HepG2 (cell line): ENCODE data around the gene HOXC4. TPM values are rescaled to one million over a fixed set of nuclear protein-coding genes. Genes with fewer than 3 reads are reported as not detected.
A peak's percentile ranks its signal among the peaks of the same experiment; 100 is the strongest.

Experiments
- ATAC-seq: fragments of 200-7000 bp; cut with Tn5 transposase; 3 replicates; pipeline ENCODE4 v1.9.1; 2020; ENCODE audit warnings: mild to moderate bottlenecking, moderate library complexity
- BruUV-seq: library from RNA; stranded (reverse); fragments of 400-500 nt; replicated peaks from 2 replicates; lab custom pipeline; 2021; lab: Mats Ljungman, UMichigan
- CTCF ChIA-PET: fragments of 300-600 bp; formaldehyde crosslinking; extraction: SDS; loops from one replicate; lab custom pipeline; 2021; ENCODE audit warnings: low total read pairs, inconsistent platforms, low intra/inter-chr PET ratio; lab: Yijun Ruan, JAX
- POLR2A ChIA-PET: fragments of 350-600 bp; sonication (Branson Sonifier 250); formaldehyde crosslinking; loops from one replicate; lab custom pipeline; 2020; ENCODE audit warnings: antibody characterized with exemption, inconsistent platforms; lab: Yijun Ruan, JAX
- DNase-seq: peaks from one replicate; pipeline ENCODE4 v3.0.0-alpha.2; 2015; ENCODE audit warnings: low spot score
- FAIRE-seq: peaks from 3 replicates; lab custom pipeline; 2011; peaks lifted over from hg19 to GRCh38; lab: Jason Lieb, UNC
- H2AFZ ChIP-seq: one replicate; pipeline ENCODE4 v1.6.1; 2011; ENCODE audit warnings: low read length, inconsistent platforms
- H3K27ac ChIP-seq: fragments of 300-600 bp; 3 replicates; pipeline ENCODE4 v1.8.0; 2011; ENCODE audit warnings: mixed run types, mild to moderate bottlenecking, mixed read lengths, low read length, inconsistent platforms; ENCODE audit not compliant: insufficient read depth; ENCODE audit errors: extremely low read length
- H3K27me3 ChIP-seq, 2 experiments: fragments of 200-600 bp in 1 of 2; 2 replicates in 1 of 2; 3 replicates in 1 of 2; pipeline versions ENCODE4 v1.6.0 to v1.8.0; 2011; ENCODE audit warnings: low read length in 2 of 2, mild to moderate bottlenecking in 2 of 2, moderate library complexity in 2 of 2, inconsistent platforms in 1 of 2; ENCODE audit not compliant: insufficient read depth in 2 of 2, control insufficient read depth in 1 of 2
- H3K36me3 ChIP-seq, 2 experiments: fragments of 200-600 bp in 1 of 2; replicated peaks in 1 of 2; 2 replicates in 1 of 2; 3 replicates in 1 of 2; pipeline versions ENCODE4 v1.5.1 to v1.8.0; 2011; ENCODE audit warnings: low read length in 2 of 2, inconsistent platforms in 1 of 2; ENCODE audit not compliant: insufficient read depth in 2 of 2, control insufficient read depth in 1 of 2
- H3K4me1 ChIP-seq: 2 replicates; pipeline ENCODE4 v1.5.1; 2012; ENCODE audit warnings: low read length, inconsistent platforms; ENCODE audit not compliant: insufficient read depth
- H3K4me2 ChIP-seq: 2 replicates; pipeline ENCODE4 v1.6.0; 2011; ENCODE audit warnings: low read depth, low read length, inconsistent platforms
- H3K4me3 ChIP-seq, 3 experiments: fragments of 200-600 bp in 1 of 3; sonication (generic), shearing (Covaris generic) in 1 of 3; replicated peaks in 1 of 3; 2 replicates each; pipeline ENCODE4 v1.5.1; 2011 to 2016; ENCODE audit warnings: low read length in 3 of 3, inconsistent platforms in 2 of 3, low read depth in 2 of 3, mild to moderate bottlenecking in 2 of 3, control low read depth in 1 of 3, mixed read lengths in 1 of 3; ENCODE audit not compliant: insufficient read depth in 1 of 3
- H3K79me2 ChIP-seq: one replicate; pipeline ENCODE4 v1.6.1; 2011; ENCODE audit warnings: low read length, inconsistent platforms; ENCODE audit not compliant: insufficient read depth
- H3K9ac ChIP-seq: 2 replicates; pipeline ENCODE4 v1.6.0; 2011; ENCODE audit warnings: mild to moderate bottlenecking, low read depth, low read length, inconsistent platforms; ENCODE audit not compliant: insufficient read depth
- H3K9me3 ChIP-seq: 2 replicates; pipeline ENCODE4 v1.5.1; 2012; ENCODE audit warnings: mild to moderate bottlenecking, low read length
- H4K20me1 ChIP-seq: 2 replicates; pipeline ENCODE4 v1.6.0; 2011; ENCODE audit warnings: inconsistent platforms, mild to moderate bottlenecking, low read length, moderate library complexity; ENCODE audit not compliant: insufficient read depth
- AGO2 ChIP-seq: fragments of 200-400 bp; formaldehyde crosslinking; optimal IDR thresholded peaks from 2 replicates; pipeline ENCODE3; 2017; ENCODE audit warnings: mild to moderate bottlenecking, low read depth, low read length, moderate library complexity
- IKZF1 ChIP-seq: fragments of 450-650 bp; IDR thresholded peaks from 2 replicates; pipeline ENCODE4 v1.7.1; 2016
- IRF1 ChIP-seq: sonication (generic); formaldehyde crosslinking; IDR thresholded peaks from 2 replicates; pipeline ENCODE4 v1.4.0; 2020; ENCODE audit warnings: low read depth, mild to moderate bottlenecking, missing genetic modification reagents
- LCORL ChIP-seq, 2 experiments: fragments of 450-650 bp in 1 of 2; sonication (generic) in 1 of 2; formaldehyde crosslinking in 1 of 2; IDR thresholded peaks; 2 replicates each; pipeline versions ENCODE4 v1.5.0 to v1.6.1; 2017 to 2020; ENCODE audit warnings: antibody characterized with exemption in 1 of 2, missing genetic modification reagents in 1 of 2
- MXD1 ChIP-seq: sonication (generic); formaldehyde crosslinking; IDR thresholded peaks from 2 replicates; pipeline ENCODE4 v1.4.0; 2020; ENCODE audit warnings: mild to moderate bottlenecking, missing genetic modification reagents
- PLRG1 ChIP-seq: fragments of 450-650 bp; conservative IDR thresholded peaks from 2 replicates; pipeline ENCODE4 v1.6.1; 2016
- PRDM10 ChIP-seq: sonication (generic); formaldehyde crosslinking; IDR thresholded peaks from 2 replicates; pipeline ENCODE4 v1.4.0; 2020; ENCODE audit warnings: low read depth, missing genetic modification reagents
- SALL1 ChIP-seq: sonication (generic); formaldehyde crosslinking; IDR thresholded peaks from 2 replicates; pipeline ENCODE4 v1.8.0; 2022; ENCODE audit warnings: mild to moderate bottlenecking, missing genetic modification reagents
- SMC3 ChIP-seq: IDR thresholded peaks from 2 replicates; pipeline ENCODE4 v1.6.1; 2011; ENCODE audit warnings: low read length, improper control_type of control experiment
- YEATS2 ChIP-seq: sonication (generic); formaldehyde crosslinking; IDR thresholded peaks from 2 replicates; pipeline ENCODE4 v1.4.0; 2020; ENCODE audit warnings: missing genetic modification reagents, borderline replicate concordance
- ZNF274 ChIP-seq: sonication (generic); formaldehyde crosslinking; IDR thresholded peaks from 2 replicates; pipeline ENCODE4 v1.5.1; 2020; ENCODE audit warnings: mild to moderate bottlenecking, missing genetic modification reagents
- ZNF513 ChIP-seq: sonication (generic); formaldehyde crosslinking; conservative IDR thresholded peaks from 2 replicates; pipeline ENCODE4 v1.5.0; 2020; ENCODE audit warnings: missing genetic modification reagents
- ZNF800 ChIP-seq: sonication (generic); formaldehyde crosslinking; IDR thresholded peaks from 2 replicates; pipeline ENCODE4 v1.4.0; 2020; ENCODE audit warnings: missing genetic modification reagents
- WGBS: methylation state at CpG from one replicate; pipeline ENCODE4 v1.1.6; 2017; ENCODE audit warnings: low lambda C conversion rate; 5-methylcytosine and 5-hydroxymethylcytosine counted together
- in situ Hi-C: cut with HindIII; loops from 2 replicates; pipeline ENCODE4 v1.10.0; 2017; ENCODE audit warnings: low pct_unique_long_range_greater_than_20kb; ENCODE audit not compliant: extremely low pct_ligation_motif_present
- intact Hi-C: fragments of 100-400 bp; cut with micrococcal nuclease; formaldehyde crosslinking; loops from one replicate; pipeline ENCODE4 v1.10.0; 2022; ENCODE audit not compliant: unreplicated experiment
- polyA plus RNA-seq, 8 experiments: library from polyadenylated mRNA; depleted of rRNA in 3 of 8; stranded (reverse) in 7 of 8; unstranded in 1 of 8; fragments of >200 nt; fragmentation: Illumina TruSeq in 4 of 8; extraction: Trizol in 4 of 8; gene quantifications; 2 replicates each; pipeline versions ENCODE4 v1.2.1 to v1.2.3, GENCODE V29; 2011 to 2016; ENCODE audit warnings: low read depth in 4 of 8, missing spikeins in 1 of 8, mixed read lengths in 1 of 8; ENCODE audit not compliant: insufficient read depth in 1 of 8
- total RNA-seq, 5 experiments: library from RNA; depleted of rRNA; stranded (reverse); fragments of >200 nt; fragmentation: Illumina TruSeq; extraction: Trizol; gene quantifications; 2 replicates each; pipeline ENCODE4 v1.2.3, GENCODE V29; 2016; ENCODE audit warnings: low read depth in 1 of 5

The HOXC4 gene
- total and polyA plus RNA-seq, 2 of the 13 experiments (the other 11 are each of a cell fraction or from before 2014, with no cell fraction given), result not detected

GRCh38 chr12:54005853-54006558 lies 47.6 kb upstream of the HOXC4 start:
- DNase-seq (peak; percentile 73), FAIRE-seq (no peak), ATAC-seq (peak; percentile 84)
- no peaks in the 10 kb centered on the region for H4K20me1 ChIP-seq
- POLR2A ChIA-PET, result interaction anchor here (0.7 to 1.4 kb wide), 3 partner anchors 189 to 274 kb away, joined by 3 read pairs; partner anchors contain the start of genes CBX5 and HNRNPA1
- 8% methylated on average over 37 of the region's 39 CpGs for WGBS
- CTCF ChIA-PET, result interaction anchor here (0.7 to 3.3 kb wide), 7 partner anchors 17 to 211 kb away, joined by 3 to 48 read pairs (median 9); no protein-coding TSS in a partner anchor
- peaks cover 24% of the 10 kb centered on the region for H3K4me1 ChIP-seq
- H3K9me3 ChIP-seq, result no peaks in the 10 kb centered on the region
- intact Hi-C loops (loop anchor here (1.0 to 10.0 kb wide), 4 partner anchors 185 to 359 kb away; partner anchors contain the start of gene GPR84), in situ Hi-C loops (no loop called here)
- H2AFZ ChIP-seq, result no peak overlapping the region
- peak overlapping the region in 1 of 3 experiments; percentile 48; a peak in 2 of 6 replicates for H3K4me3 ChIP-seq
- no TSS peak for BruUV-seq
- H3K4me2 ChIP-seq, result peak overlapping the region; percentile 73
- peaks cover 30 to 91% of the 10 kb centered on the region in 2 experiments for H3K27me3 ChIP-seq
- H3K9ac ChIP-seq, result no peak overlapping the region
- no peaks in the 10 kb centered on the region for H3K79me2 ChIP-seq
- no peak overlapping the region for H3K27ac ChIP-seq
- H3K36me3 ChIP-seq, result no peaks in the 10 kb centered on the region
- no peak for TF ChIP-seq LCORL (IDR thresholded peaks at IDR 0.05)
- TF ChIP-seq LCORL (CRISPR knock-in tag; IDR thresholded peaks at IDR 0.05), result peak; percentile 80
- no peak for TF ChIP-seq MXD1 (CRISPR knock-in tag)
- no peak for TF ChIP-seq IRF1 (CRISPR knock-in tag)
- TF ChIP-seq PRDM10 (CRISPR knock-in tag), result 0 out of 2 replicates have a peak, but pooled peaks have one; percentile 32
- TF ChIP-seq YEATS2, result no peak
- TF ChIP-seq ZNF274, result 0 out of 2 replicates have a peak, but pooled peaks have one; percentile 41
- TF ChIP-seq AGO2, result no peak
- no peak for TF ChIP-seq ZNF513 (CRISPR knock-in tag)
- peak; percentile 25; the same call in 1 of the 2 replicates for TF ChIP-seq SALL1 (CRISPR knock-in tag)
- peak; percentile 78 for TF ChIP-seq SMC3
- no peak for TF ChIP-seq IKZF1
- peak; percentile 76 for TF ChIP-seq ZNF800 (CRISPR knock-in tag)
- TF ChIP-seq PLRG1, result no peak
